Tibial nerve (tissue), 4 donors: ENCODE measurements around the gene IGSF10.

Experiments
- EP300 ChIP-seq, 2 donors: sonication (generic); formaldehyde crosslinking; IDR thresholded peaks; one replicate each; pipeline ENCODE4 v1.6.1; 2017; ENCODE audit warnings: antibody characterized with exemption in 2 of 2, mild to moderate bottlenecking in 1 of 2
- POLR2A ChIP-seq, 2 donors: fragments of 450-650 bp; IDR thresholded peaks; one replicate each; pipeline ENCODE4 v1.6.1; 2017; ENCODE audit warnings: antibody characterized with exemption in 2 of 2, mild to moderate bottlenecking in 2 of 2, moderate library complexity in 2 of 2
- TF ChIP-seq, protein P1 (sequence below), 5 experiments: fragments of 200-600 bp in 3 of 5; fragments of 450-650 bp in 2 of 5; sonication (generic) in 3 of 5; IDR thresholded peaks; one replicate each; pipeline ENCODE4 v1.5.1; 2016 to 2019; ENCODE audit warnings: antibody characterized with exemption in 5 of 5, mild to moderate bottlenecking in 3 of 5, moderate library complexity in 2 of 5

DNA sequence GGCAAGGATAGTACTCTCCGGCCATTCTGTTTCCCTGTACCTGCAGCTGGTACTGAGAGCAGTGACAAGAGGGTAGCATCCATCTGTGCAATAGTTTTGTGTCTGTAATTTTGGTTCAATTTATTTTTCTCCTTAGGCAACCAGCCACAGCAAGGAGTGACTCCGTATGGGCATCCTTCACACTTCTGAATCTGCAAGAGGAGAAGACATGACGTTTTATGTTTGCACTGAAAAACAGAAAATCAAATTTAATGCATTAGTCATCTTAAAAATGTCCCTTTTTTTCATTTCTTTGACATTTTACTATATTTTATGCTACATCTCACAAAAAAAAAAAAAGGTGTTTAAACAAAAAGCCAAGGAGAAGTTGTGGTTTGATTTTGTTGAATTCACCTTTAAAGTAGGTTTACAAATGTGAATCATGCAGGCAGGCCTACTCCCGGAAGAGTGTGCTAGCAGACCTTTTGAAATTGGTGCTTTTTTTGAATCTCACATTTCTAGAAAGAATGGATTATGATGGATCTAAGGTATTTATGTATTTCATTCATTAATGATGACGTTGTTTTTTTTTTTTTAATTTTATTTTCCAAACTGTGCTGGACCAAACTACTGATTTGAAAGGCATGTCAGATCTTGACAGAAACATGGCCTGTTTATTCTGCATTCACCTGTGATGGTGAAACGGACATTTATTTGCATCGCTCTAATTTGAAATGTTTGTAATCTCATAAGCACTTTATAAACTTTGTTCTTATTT lies 28.1 kb downstream of the IGSF10 start:
- TF ChIP-seq, protein P1, sequence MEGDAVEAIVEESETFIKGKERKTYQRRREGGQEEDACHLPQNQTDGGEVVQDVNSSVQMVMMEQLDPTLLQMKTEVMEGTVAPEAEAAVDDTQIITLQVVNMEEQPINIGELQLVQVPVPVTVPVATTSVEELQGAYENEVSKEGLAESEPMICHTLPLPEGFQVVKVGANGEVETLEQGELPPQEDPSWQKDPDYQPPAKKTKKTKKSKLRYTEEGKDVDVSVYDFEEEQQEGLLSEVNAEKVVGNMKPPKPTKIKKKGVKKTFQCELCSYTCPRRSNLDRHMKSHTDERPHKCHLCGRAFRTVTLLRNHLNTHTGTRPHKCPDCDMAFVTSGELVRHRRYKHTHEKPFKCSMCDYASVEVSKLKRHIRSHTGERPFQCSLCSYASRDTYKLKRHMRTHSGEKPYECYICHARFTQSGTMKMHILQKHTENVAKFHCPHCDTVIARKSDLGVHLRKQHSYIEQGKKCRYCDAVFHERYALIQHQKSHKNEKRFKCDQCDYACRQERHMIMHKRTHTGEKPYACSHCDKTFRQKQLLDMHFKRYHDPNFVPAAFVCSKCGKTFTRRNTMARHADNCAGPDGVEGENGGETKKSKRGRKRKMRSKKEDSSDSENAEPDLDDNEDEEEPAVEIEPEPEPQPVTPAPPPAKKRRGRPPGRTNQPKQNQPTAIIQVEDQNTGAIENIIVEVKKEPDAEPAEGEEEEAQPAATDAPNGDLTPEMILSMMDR (IDR thresholded peaks at IDR 0.05): no peak
- TF ChIP-seq POLR2A (IDR thresholded peaks at IDR 0.05): no peak
- TF ChIP-seq EP300 (IDR thresholded peaks at IDR 0.05): no peak
